H1 (cell line): Measurements from ENCODE around the gene ISG15. TPM values are rescaled to one million over a fixed set of nuclear protein-coding genes. Genes with fewer than 3 reads are reported as not detected.

Experiments used
- CTCF ChIA-PET: fragments of 300-600 bp; sonication (Branson Sonifier 250); formaldehyde crosslinking; loops from one replicate; lab custom pipeline; 2021; ENCODE audit not compliant: partially characterized antibody; lab: Charles Lee
- POLR2A ChIA-PET: fragments of 300-600 bp; sonication (Branson Sonifier 250); formaldehyde crosslinking; loops from one replicate; lab custom pipeline; 2021; ENCODE audit warnings: inconsistent platforms; ENCODE audit not compliant: partially characterized antibody; lab: Charles Lee
- DNase-seq, 2 experiments: peaks; one replicate each; pipeline versions ENCODE4 v3.0.0 to v3.0.0-alpha.2; 2010 to 2022; ENCODE audit warnings: low spot score in 2 of 2, low read depth in 1 of 2, mixed read lengths in 1 of 2
- FAIRE-seq: peaks from 2 replicates; lab custom pipeline; 2011; peaks lifted over from hg19 to GRCh38; lab: Jason Lieb, UNC
- H2AFZ ChIP-seq: 2 replicates; pipeline ENCODE4 v1.8.1; 2012; ENCODE audit warnings: low read length, inconsistent platforms
- H2AK5ac ChIP-seq: 2 replicates; pipeline ENCODE4 v1.6.1; 2013; ENCODE audit warnings: low read depth, low read length
- H2BK120ac ChIP-seq: replicated peaks from 2 replicates; pipeline ENCODE3; 2013; ENCODE audit warnings: low read depth, low read length, inconsistent platforms
- H2BK12ac ChIP-seq: 2 replicates; pipeline ENCODE4 v1.6.1; 2013; ENCODE audit warnings: low read depth, low read length
- H2BK15ac ChIP-seq: 2 replicates; pipeline ENCODE4 v1.6.1; 2013; ENCODE audit warnings: low read length
- H2BK20ac ChIP-seq: 2 replicates; pipeline ENCODE4 v1.6.1; 2013; ENCODE audit warnings: low read length
- H2BK5ac ChIP-seq: 2 replicates; pipeline ENCODE4 v1.6.1; 2013; ENCODE audit warnings: low read depth, low read length
- H3K14ac ChIP-seq: 2 replicates; pipeline ENCODE4 v1.6.1; 2013; ENCODE audit warnings: inconsistent platforms; ENCODE audit not compliant: insufficient read length
- H3K18ac ChIP-seq: 2 replicates; pipeline ENCODE4 v1.6.1; 2013; ENCODE audit warnings: low read length; ENCODE audit errors: extremely low read depth
- H3K23ac ChIP-seq: 2 replicates; pipeline ENCODE4 v1.6.1; 2013; ENCODE audit warnings: inconsistent platforms; ENCODE audit not compliant: insufficient read length
- H3K23me2 ChIP-seq: 2 replicates; pipeline ENCODE4 v1.6.1; 2013; ENCODE audit warnings: low read depth, low read length
- H3K27ac ChIP-seq: 2 replicates; pipeline ENCODE4 v1.6.1; 2011; ENCODE audit warnings: low read depth, low read length, inconsistent platforms
- H3K27me3 ChIP-seq, 4 experiments: replicated peaks in 1 of 4; 1 replicate in 1 of 4; 2 replicates in 3 of 4; pipeline versions ENCODE4 v1.6.1 to v1.8.1; 2011 to 2013; ENCODE audit warnings: low read length in 3 of 4, mild to moderate bottlenecking in 3 of 4, inconsistent platforms in 2 of 4, mixed read lengths in 2 of 4, moderate library complexity in 1 of 4; ENCODE audit not compliant: control insufficient read depth in 3 of 4, insufficient read depth in 3 of 4; ENCODE audit errors: extremely low read depth in 1 of 4
- H3K36me3 ChIP-seq, 4 experiments: 2 replicates each; pipeline versions ENCODE4 v1.6.1 to v1.8.1; 2011 to 2013; ENCODE audit warnings: mild to moderate bottlenecking in 4 of 4, low read length in 3 of 4, moderate library complexity in 2 of 4, control low read depth in 1 of 4, inconsistent platforms in 1 of 4; ENCODE audit not compliant: insufficient read depth in 4 of 4, control insufficient read depth in 2 of 4
- H3K4ac ChIP-seq: replicated peaks from 2 replicates; pipeline ENCODE3; 2013; ENCODE audit warnings: low read length, low read depth, mixed read lengths, inconsistent platforms; ENCODE audit not compliant: insufficient read length
- H3K4me1 ChIP-seq, 4 experiments: replicated peaks in 1 of 4; 1 replicate in 1 of 4; 2 replicates in 3 of 4; pipeline versions ENCODE4 v1.6.1 to v1.8.1; 2011 to 2013; ENCODE audit warnings: low read length in 3 of 4, inconsistent platforms in 2 of 4, mixed read lengths in 1 of 4; ENCODE audit not compliant: insufficient read depth in 4 of 4, control insufficient read depth in 3 of 4
- H3K4me2 ChIP-seq, 2 experiments: 2 replicates each; pipeline versions ENCODE4 v1.6.1 to v1.8.1; 2011 to 2013; ENCODE audit warnings: low read depth in 2 of 2, low read length in 2 of 2, control low read depth in 1 of 2, inconsistent platforms in 1 of 2, mild to moderate bottlenecking in 1 of 2; ENCODE audit not compliant: insufficient read depth in 1 of 2
- H3K4me3 ChIP-seq, 4 experiments: fragments of 200-600, 300-600 bp in 1 of 4; sonication (generic), shearing (Covaris generic), sonication (Bioruptor Twin) in 1 of 4; 2 replicates each; pipeline versions ENCODE4 v1.5.1 to v1.8.1; 2011 to 2016; ENCODE audit warnings: low read length in 4 of 4, low read depth in 3 of 4, control low read depth in 2 of 4, inconsistent platforms in 2 of 4, mild to moderate bottlenecking in 2 of 4, mixed read lengths in 1 of 4, moderate library complexity in 1 of 4; ENCODE audit not compliant: insufficient read depth in 2 of 4; ENCODE audit errors: extremely low read depth in 1 of 4
- H3K56ac ChIP-seq: replicated peaks from 2 replicates; pipeline ENCODE3; 2013; ENCODE audit warnings: low read depth, mild to moderate bottlenecking, mixed read lengths, low read length, inconsistent platforms; ENCODE audit not compliant: insufficient read length
- H3K79me1 ChIP-seq: 2 replicates; pipeline ENCODE4 v1.6.1; 2013; ENCODE audit warnings: low read depth, low read length, control low read depth
- H3K79me2 ChIP-seq, 2 experiments: 2 replicates each; pipeline versions ENCODE4 v1.6.1 to v1.8.1; 2012 to 2013; ENCODE audit warnings: low read length in 2 of 2, mild to moderate bottlenecking in 2 of 2, inconsistent platforms in 1 of 2; ENCODE audit not compliant: insufficient read depth in 2 of 2, control insufficient read depth in 1 of 2
- H3K9ac ChIP-seq, 4 experiments: replicated peaks in 1 of 4; 1 replicate in 1 of 4; 2 replicates in 3 of 4; pipeline versions ENCODE4 v1.6.1 to v1.8.1; 2011 to 2013; ENCODE audit warnings: low read depth in 3 of 4, low read length in 3 of 4, control low read depth in 2 of 4, mild to moderate bottlenecking in 2 of 4, moderate library complexity in 2 of 4, inconsistent platforms in 1 of 4; ENCODE audit errors: extremely low read depth in 1 of 4
- H3K9me3 ChIP-seq, 2 experiments: 2 replicates each; pipeline versions ENCODE4 v1.6.1 to v1.8.1; 2012 to 2013; ENCODE audit warnings: mild to moderate bottlenecking in 2 of 2, moderate library complexity in 2 of 2, control low read depth in 1 of 2, inconsistent platforms in 1 of 2, low read depth in 1 of 2, low read length in 1 of 2, mixed read lengths in 1 of 2; ENCODE audit not compliant: insufficient read depth in 2 of 2
- H4K20me1 ChIP-seq, 2 experiments: replicated peaks in 1 of 2; 2 replicates each; pipeline versions ENCODE3 to v1.8.1; 2011 to 2013; ENCODE audit warnings: inconsistent platforms in 2 of 2, low read length in 2 of 2, mild to moderate bottlenecking in 1 of 2; ENCODE audit not compliant: insufficient read depth in 2 of 2, control insufficient read depth in 1 of 2
- H4K5ac ChIP-seq: 2 replicates; pipeline ENCODE4 v1.6.1; 2013; ENCODE audit warnings: low read length, low read depth, mixed read lengths, inconsistent platforms; ENCODE audit not compliant: insufficient read length
- H4K8ac ChIP-seq: 2 replicates; pipeline ENCODE4 v1.8.0; 2013; ENCODE audit warnings: mild to moderate bottlenecking, moderate library complexity, low read length, inconsistent platforms; ENCODE audit not compliant: insufficient read depth; ENCODE audit errors: extremely low read depth
- H4K91ac ChIP-seq: replicated peaks from 2 replicates; pipeline ENCODE3; 2013; ENCODE audit warnings: low read length, mixed read lengths, inconsistent platforms; ENCODE audit not compliant: insufficient read length
- CHD2 ChIP-seq: IDR thresholded peaks from 2 replicates; pipeline ENCODE4 v1.6.1; 2012; ENCODE audit warnings: low read length, improper control_type of control experiment
- HDAC2 ChIP-seq, 2 experiments: fragments of 300-600 bp in 1 of 2; sonication (generic) in 1 of 2; IDR thresholded peaks; 2 replicates each; pipeline ENCODE4 v1.6.1; 2011 to 2012; ENCODE audit warnings: low read depth in 2 of 2, low read length in 2 of 2, mild to moderate bottlenecking in 2 of 2, moderate library complexity in 2 of 2, borderline replicate concordance in 1 of 2, inconsistent platforms in 1 of 2
- JUND ChIP-seq: IDR thresholded peaks from 2 replicates; pipeline ENCODE4 v1.6.1; 2011; ENCODE audit warnings: mild to moderate bottlenecking, improper control_type of control experiment, low read length
- RAD21 ChIP-seq, 2 experiments: IDR thresholded peaks in 1 of 2; conservative IDR thresholded peaks in 1 of 2; 2 replicates each; pipeline ENCODE4 v1.6.1; 2011; ENCODE audit warnings: low read depth in 2 of 2, low read length in 2 of 2, improper control_type of control experiment in 1 of 2, inconsistent platforms in 1 of 2, mild to moderate bottlenecking in 1 of 2, moderate library complexity in 1 of 2
- RNF2 ChIP-seq: fragments of 200-900, 300-1000 bp; sonication (generic); IDR thresholded peaks from 2 replicates; pipeline ENCODE4 v1.7.1; 2016; ENCODE audit warnings: borderline replicate concordance, low read depth, mild to moderate bottlenecking, antibody characterized with exemption, low read length; ENCODE audit not compliant: poor library complexity, severe bottlenecking; ENCODE audit errors: missing control alignments
- SP2 ChIP-seq: IDR thresholded peaks from 2 replicates; pipeline ENCODE4 v1.6.1; 2012; ENCODE audit warnings: mild to moderate bottlenecking, low read length, inconsistent platforms
- TCF12 ChIP-seq: IDR thresholded peaks from 2 replicates; pipeline ENCODE4 v1.6.1; 2011; ENCODE audit warnings: low read depth, mild to moderate bottlenecking, low read length
- WGBS, 2 experiments: shearing (Covaris generic) in 1 of 2; methylation state at CpG; one replicate each; pipeline versions ENCODE4 v1.1.6 to v1.1.7; 2013 to 2015; ENCODE audit warnings: low lambda C conversion rate in 2 of 2, mixed read lengths in 2 of 2, inconsistent platforms in 1 of 2, low coverage in 1 of 2, missing lambda C conversion rate in 1 of 2; ENCODE audit not compliant: insufficient replicate concordance in 2 of 2, insufficient coverage in 1 of 2, insufficient read length in 1 of 2; ENCODE audit errors: extremely low coverage in 1 of 2, missing lambda C conversion rate in 1 of 2; 5-methylcytosine and 5-hydroxymethylcytosine counted together
- polyA plus RNA-seq, 7 experiments: library from polyadenylated mRNA; depleted of rRNA in 3 of 7; stranded (reverse) in 5 of 7; unstranded in 2 of 7; fragments of >200 nt in 5 of 7; fragments of 200-250 nt in 2 of 7; gene quantifications; 1 replicate in 5 of 7; 2 replicates in 1 of 7; 4 replicates in 1 of 7; pipeline versions ENCODE4 v1.2.1 to v1.2.3, GENCODE V29; 2011 to 2013; ENCODE audit warnings: missing spikeins in 2 of 7, mixed read lengths in 2 of 7
- total RNA-seq: library from RNA; stranded (reverse); fragmentation: NEBNext Ultra II Directional; extraction: Animal tissue kit (Norgen Biotek cat#: 25700); gene quantifications from 2 replicates; pipeline ENCODE4 v1.2.1, GENCODE V29; 2021

The ISG15 gene
- total and polyA plus RNA-seq, 2 of the 8 experiments (the other 6 are each of a cell fraction or from before 2014, with no cell fraction given), result 29.3 to 121 TPM

DNA sequence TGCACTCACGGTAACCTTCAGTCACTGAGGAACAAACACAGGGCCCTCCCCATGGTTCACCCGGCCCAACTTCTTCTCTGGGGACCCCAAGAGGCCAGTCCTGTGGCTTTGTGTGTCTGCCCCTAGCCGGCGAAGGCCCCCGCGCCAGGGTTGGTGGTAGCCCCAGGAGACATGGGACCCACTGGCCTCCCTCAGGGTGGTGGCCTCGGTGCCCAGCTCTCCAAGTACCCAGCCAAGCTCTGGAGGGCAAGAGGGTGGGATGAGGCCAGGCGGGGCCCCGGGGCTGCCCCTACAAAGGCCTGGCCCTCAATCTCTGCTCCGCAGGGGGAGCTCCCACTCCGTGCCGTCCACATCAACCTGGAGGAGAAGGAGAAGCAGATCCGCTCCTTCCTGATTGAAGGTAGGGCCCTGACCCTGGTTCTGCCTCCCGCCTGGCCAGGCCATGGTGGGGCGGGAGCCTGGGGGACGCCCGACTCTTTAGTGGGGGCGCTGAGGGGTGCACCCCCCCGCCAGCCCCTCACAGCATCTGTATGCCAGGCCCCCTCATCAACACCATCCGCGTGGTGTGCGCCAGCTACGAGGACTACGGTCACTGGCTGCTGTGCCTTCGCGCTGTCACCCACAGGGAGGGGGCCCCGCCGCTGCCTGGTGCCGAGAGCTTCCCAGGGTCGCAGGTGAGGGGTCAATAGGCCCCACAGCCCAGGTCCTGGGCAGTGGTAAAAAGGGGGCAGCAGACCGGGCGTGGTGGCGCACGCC, 41.4 kb upstream of the ISG15 start:
- H2AFZ ChIP-seq, result no peak overlapping the region
- ChIA-PET CTCF (interaction anchor here (0.5 to 7.0 kb wide), 7 partner anchors 11 to 287 kb away, joined by 3 to 53 read pairs (median 3); partner anchors contain the start of gene PERM1), POLR2A (interaction anchor here (0.8 to 1.5 kb wide), 3 partner anchors 11 to 31 kb away, joined by 3 to 4 read pairs (median 3); no protein-coding TSS in a partner anchor)
- WGBS, 2 experiments, result 92% methylated on average over 22 of the region's 34 CpGs; no CpG with 5 or more reads in 1 of the 2 experiments
- no peak overlapping the region for H3K9ac ChIP-seq
- no peak overlapping the region for H3K4me3 ChIP-seq
- H3K27ac ChIP-seq, result no peak overlapping the region
- H4K5ac ChIP-seq, result no peak overlapping the region
- H4K20me1 ChIP-seq, result peaks cover 0 to 20% of the 10 kb centered on the region in 2 experiments
- H2BK120ac ChIP-seq, result no peak overlapping the region
- no peak overlapping the region for H3K4me2 ChIP-seq
- DNase-seq (no peak), FAIRE-seq (no peak)
- no peak overlapping the region for H3K23ac ChIP-seq
- no peak overlapping the region for H2BK15ac ChIP-seq
- H3K4ac ChIP-seq, result no peak overlapping the region
- H2BK5ac ChIP-seq, result no peak overlapping the region
- no peak overlapping the region for H3K18ac ChIP-seq
- peaks cover 0 to 3% of the 10 kb centered on the region in 2 experiments; a peak in 1 of 4 replicates for H3K79me2 ChIP-seq
- no peak overlapping the region for H3K14ac ChIP-seq
- peaks cover 7 to 56% (median 42%) of the 10 kb centered on the region in 4 experiments for H3K27me3 ChIP-seq
- H3K4me1 ChIP-seq, result peaks cover 0 to 16% (median 8%) of the 10 kb centered on the region in 4 experiments; a peak in 4 of 7 replicates
- no peak overlapping the region for H4K8ac ChIP-seq
- H3K9me3 ChIP-seq, result no peaks in the 10 kb centered on the region
- no peak overlapping the region for H3K56ac ChIP-seq
- H3K36me3 ChIP-seq, result no peaks in the 10 kb centered on the region
- H2BK12ac ChIP-seq, result no peak overlapping the region
- H3K23me2 ChIP-seq, result peaks cover 7% of the 10 kb centered on the region; the same call in 1 of the 2 replicates
- H4K91ac ChIP-seq, result no peak overlapping the region
- no peaks in the 10 kb centered on the region; the same call in 1 of the 2 replicates for H3K79me1 ChIP-seq
- no peak overlapping the region for H2BK20ac ChIP-seq
- no peak overlapping the region for H2AK5ac ChIP-seq
- TF ChIP-seq RNF2 (no peak), HDAC2 (IDR thresholded peaks at IDR 0.05; ENCODE audit: borderline replicate concordance in 1 of 2, low read depth in 2 of 2, low read length in 2 of 2) (no peak), JUND (no peak), CHD2 (no peak), RAD21 (IDR thresholded peaks at IDR 0.05 in 1 of 2, conservative IDR thresholded peaks at IDR 0.05 in 1 of 2; ENCODE audit: low read depth in 2 of 2, low read length in 2 of 2) (no peak), SP2 (no peak), TCF12 (no peak)
